PC-3 (cell line): ENCODE results near the gene DHX34. TPM values are rescaled to one million over a fixed set of nuclear protein-coding genes. Genes with fewer than 3 reads are reported as not detected.

Experiments
- ATAC-seq: fragments of 200-7000 bp; cut with Tn5 transposase; 2 replicates; pipeline ENCODE4 v1.9.1; 2020; ENCODE audit warnings: mild to moderate bottlenecking, moderate library complexity
- BruUV-seq: library from RNA; stranded (reverse); fragments of 400-500 nt; replicated peaks from 2 replicates; lab custom pipeline; 2021; lab: Mats Ljungman, UMichigan
- CTCF ChIA-PET: fragments of 300-600 bp; sonication (Branson Sonifier 250); formaldehyde crosslinking; loops from one replicate; lab custom pipeline; 2022; ENCODE audit warnings: antibody characterized with exemption; lab: Charles Lee
- POLR2A ChIA-PET: fragments of 300-600 bp; sonication (Branson Sonifier 250); formaldehyde crosslinking; loops from one replicate; lab custom pipeline; 2022; ENCODE audit warnings: antibody characterized with exemption; ENCODE audit not compliant: unreplicated experiment; lab: Charles Lee
- DNase-seq: peaks from one replicate; pipeline ENCODE4 v3.0.0-alpha.2; 2015
- H2AFZ ChIP-seq: fragments of 300-600 bp; sonication (generic); 2 replicates; pipeline ENCODE4 v1.6.0; 2016; ENCODE audit warnings: antibody characterized with exemption, low read length
- H3F3A ChIP-seq: fragments of 300-600 bp; sonication (generic); one replicate; pipeline ENCODE4 v1.6.0; 2017; ENCODE audit warnings: antibody characterized with exemption, low read length, control low read depth, mild to moderate bottlenecking; ENCODE audit not compliant: unreplicated experiment
- H3K27ac ChIP-seq: fragments of 300-600 bp; sonication (generic); 2 replicates; pipeline ENCODE4 v1.5.1; 2016; ENCODE audit warnings: mild to moderate bottlenecking, low read length
- H3K27me3 ChIP-seq: fragments of 300-600 bp; sonication (generic); 2 replicates; pipeline ENCODE4 v1.6.1; 2016; ENCODE audit warnings: low read length, mixed read lengths
- H3K36me3 ChIP-seq: fragments of 300-600 bp; sonication (generic); 2 replicates; pipeline ENCODE4 v1.6.1; 2016; ENCODE audit warnings: low read depth, mixed run types, low read length, mixed read lengths
- H3K4me1 ChIP-seq: fragments of 300-600 bp; sonication (generic); 2 replicates; pipeline ENCODE4 v1.5.1; 2016; ENCODE audit warnings: low read length; ENCODE audit not compliant: insufficient read depth
- H3K4me2 ChIP-seq: fragments of 300-600 bp; sonication (generic); 2 replicates; pipeline ENCODE4 v1.6.0; 2016; ENCODE audit warnings: low read length
- H3K4me3 ChIP-seq: fragments of 300-600 bp; sonication (generic); 2 replicates; pipeline ENCODE4 v1.5.1; 2016; ENCODE audit warnings: mild to moderate bottlenecking, low read length, mixed read lengths
- H3K79me2 ChIP-seq: fragments of 300-600 bp; sonication (generic); 2 replicates; pipeline ENCODE4 v1.6.1; 2017; ENCODE audit warnings: low read length, mixed read lengths
- H3K9ac ChIP-seq: fragments of 300-600 bp; sonication (generic); 2 replicates; pipeline ENCODE4 v1.6.0; 2016; ENCODE audit warnings: mild to moderate bottlenecking, low read length
- H3K9me2 ChIP-seq: fragments of 300-600 bp; sonication (generic); replicated peaks from 2 replicates; pipeline ENCODE4 v1.6.1; 2016; ENCODE audit warnings: mixed run types, low read length, mixed read lengths
- H3K9me3 ChIP-seq: fragments of 300-600 bp; sonication (generic); 2 replicates; pipeline ENCODE4 v1.6.1; 2016; ENCODE audit warnings: low read length, mixed read lengths
- H4K20me1 ChIP-seq: fragments of 300-600 bp; sonication (generic); 2 replicates; pipeline ENCODE4 v1.6.1; 2016; ENCODE audit warnings: low read length, mixed read lengths
- CTCF ChIP-seq: fragments of 300-600 bp; sonication (generic); conservative IDR thresholded peaks from 2 replicates; pipeline ENCODE4 v1.5.1; 2017; ENCODE audit warnings: antibody characterized with exemption, low read depth, mild to moderate bottlenecking, low read length
- EZH2 ChIP-seq: fragments of 300-600 bp; sonication (generic); IDR thresholded peaks from one replicate; pipeline ENCODE4 v1.6.1; 2017; ENCODE audit warnings: antibody characterized with exemption, mild to moderate bottlenecking, low read length; ENCODE audit not compliant: unreplicated experiment
- EZH2phosphoT487 ChIP-seq: fragments of 300-600 bp; sonication (generic); IDR thresholded peaks from 2 replicates; pipeline ENCODE4 v1.6.1; 2018; ENCODE audit warnings: mild to moderate bottlenecking, antibody characterized with exemption, low read length, borderline replicate concordance
- intact Hi-C: fragments of 100-400 bp; cut with micrococcal nuclease; formaldehyde crosslinking; loops from 2 replicates; pipeline ENCODE4 v1.9.0; 2023
- total RNA-seq: library from RNA; depleted of rRNA; stranded (reverse); fragments of >200 nt; gene quantifications from 2 replicates; pipeline ENCODE4 v1.2.3, GENCODE V29; 2014

The DHX34 gene
- total RNA-seq, 1 experiment from 2014 or later: 28.3 TPM

- no peaks in the 10 kb centered on the region for H3F3A ChIP-seq
- no peaks in the 10 kb centered on the region for H3K79me2 ChIP-seq
- no peak overlapping the region for H3K4me2 ChIP-seq
- H4K20me1 ChIP-seq: no peaks in the 10 kb centered on the region
- no peak overlapping the region for H3K9ac ChIP-seq
- POLR2A ChIA-PET: no interaction called here
- no peaks in the 10 kb centered on the region for H3K36me3 ChIP-seq
- H3K27me3 ChIP-seq: peaks cover 37% of the 10 kb centered on the region
- intact Hi-C loops: no loop called here
- H3K4me3 ChIP-seq: no peak overlapping the region
- H3K27ac ChIP-seq: no peak overlapping the region
- H3K9me3 ChIP-seq: no peaks in the 10 kb centered on the region
- H3K4me1 ChIP-seq: no peaks in the 10 kb centered on the region
- no peak for TF ChIP-seq EZH2phosphoT487
- TF ChIP-seq EZH2: no peak
- TF ChIP-seq CTCF: no peak
- BruUV-seq: no TSS peak
- no peak for ATAC-seq
- H3K9me2 ChIP-seq: no peaks in the 10 kb centered on the region
- H2AFZ ChIP-seq: no peak overlapping the region
- no peak for DNase-seq
- CTCF ChIA-PET: no interaction called here
Measured at GRCh38 chr19:47416643-47416985, 67.5 kb downstream of the DHX34 start.

DNA sequence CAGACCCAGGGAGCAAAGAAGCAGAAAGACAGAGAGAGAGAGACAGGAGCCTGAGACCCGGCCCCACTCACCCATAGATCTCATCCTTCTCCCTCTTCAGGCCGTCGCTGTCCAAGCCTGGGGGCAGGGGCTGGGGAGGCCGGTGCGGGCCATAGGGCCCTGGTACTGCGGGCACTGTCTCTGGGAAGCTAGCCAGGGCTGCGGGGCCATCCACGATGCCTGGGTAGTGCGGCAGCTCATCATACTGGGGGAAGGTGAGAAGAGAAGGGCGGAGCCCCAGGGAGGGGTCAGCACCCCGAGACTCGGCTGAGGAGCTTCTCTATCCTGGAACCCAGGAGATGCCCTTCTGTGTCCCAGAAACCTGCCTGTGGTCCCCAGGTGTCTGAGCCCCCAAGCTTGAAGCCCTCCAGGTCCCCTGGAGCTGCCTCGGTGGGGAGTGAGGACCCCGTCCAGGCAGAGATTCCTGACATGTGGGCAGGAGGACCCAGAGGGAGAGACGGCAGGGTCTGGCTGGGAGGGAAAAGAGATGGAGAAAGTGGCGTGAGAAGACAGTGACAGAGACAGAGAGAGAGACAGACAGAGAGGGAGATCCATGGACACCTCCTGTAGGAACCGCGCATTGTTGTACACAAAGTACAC lies 68.1 kb downstream of the DHX34 start:
- TF ChIP-seq EZH2 (no peak), EZH2phosphoT487 (no peak), CTCF (no peak)
- no peaks in the 10 kb centered on the region for H3K4me1 ChIP-seq
- BruUV-seq: no TSS peak
- ChIA-PET POLR2A (no interaction called here), CTCF (no interaction called here)
- H3K9ac ChIP-seq: no peak overlapping the region
- no peak overlapping the region for H3K27ac ChIP-seq
- H4K20me1 ChIP-seq: no peaks in the 10 kb centered on the region
- H3K4me2 ChIP-seq: no peak overlapping the region
- no peaks in the 10 kb centered on the region for H3K79me2 ChIP-seq
- no peak; the same call in 1 of the 2 replicates for ATAC-seq
- H2AFZ ChIP-seq: no peak overlapping the region
- no peaks in the 10 kb centered on the region for H3K9me2 ChIP-seq
- intact Hi-C loops: no loop called here
- no peak overlapping the region for H3K4me3 ChIP-seq
- no peaks in the 10 kb centered on the region for H3F3A ChIP-seq
- H3K36me3 ChIP-seq: no peaks in the 10 kb centered on the region
- no peak for DNase-seq
- H3K9me3 ChIP-seq: no peaks in the 10 kb centered on the region
- peaks cover 42% of the 10 kb centered on the region for H3K27me3 ChIP-seq

DNA sequence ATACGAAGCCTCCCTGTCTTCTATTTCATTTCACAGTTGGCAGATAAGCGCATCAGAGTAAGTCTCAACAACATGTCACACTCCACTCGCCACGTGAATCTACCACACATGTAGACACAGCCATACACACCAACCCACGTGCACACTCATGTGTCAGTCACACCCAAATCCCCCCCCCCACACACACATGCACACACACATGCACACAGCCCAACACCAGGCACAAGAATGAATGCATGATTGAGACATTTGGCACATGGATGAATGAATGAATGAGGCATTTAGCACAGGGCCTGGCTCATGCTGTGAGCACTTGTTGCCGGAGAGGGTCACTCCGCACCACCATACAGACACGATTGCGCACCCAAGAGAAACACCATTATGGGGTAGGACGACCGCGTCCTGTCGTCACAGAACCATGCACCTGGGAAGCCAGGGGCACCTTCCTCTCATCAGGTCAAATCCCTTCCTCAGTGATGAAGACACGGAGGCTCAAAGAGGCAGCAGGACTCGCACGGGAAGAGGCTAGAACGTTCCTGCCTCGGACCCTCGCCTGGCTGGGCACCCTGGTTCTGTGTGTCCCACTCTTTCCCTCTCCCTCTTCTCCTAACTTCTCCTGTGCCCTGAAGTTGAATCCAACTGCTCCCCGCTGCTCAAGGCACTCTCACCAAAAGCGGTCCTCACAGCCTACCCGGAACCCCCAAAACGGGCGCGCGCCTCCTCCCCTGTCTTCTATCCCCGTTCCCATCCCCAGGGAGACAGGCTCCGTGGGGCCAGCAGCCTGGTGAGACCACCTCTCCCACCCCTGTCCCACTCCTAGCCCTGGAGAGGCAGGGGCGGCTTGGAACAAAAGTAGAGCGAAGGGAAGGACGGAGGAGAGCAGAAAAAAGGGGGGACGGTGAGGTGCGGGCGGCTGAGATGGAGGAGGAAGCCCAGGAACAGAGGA lies 68.9 kb downstream of the DHX34 start:
- ATAC-seq (no peak), DNase-seq (no peak)
- H3K9me3 ChIP-seq: no peaks in the 10 kb centered on the region
- H3K79me2 ChIP-seq: no peaks in the 10 kb centered on the region
- H3K9me2 ChIP-seq: no peaks in the 10 kb centered on the region
- TF ChIP-seq EZH2 (no peak), CTCF (no peak), EZH2phosphoT487 (no peak)
- H3K36me3 ChIP-seq: no peaks in the 10 kb centered on the region
- no peak overlapping the region for H3K9ac ChIP-seq
- no peak overlapping the region for H3K27ac ChIP-seq
- H3K4me2 ChIP-seq: no peak overlapping the region
- H3K4me1 ChIP-seq: no peaks in the 10 kb centered on the region
- H3F3A ChIP-seq: no peaks in the 10 kb centered on the region
- H4K20me1 ChIP-seq: no peaks in the 10 kb centered on the region
- no TSS peak for BruUV-seq
- intact Hi-C loops: no loop called here
- peaks cover 50% of the 10 kb centered on the region for H3K27me3 ChIP-seq
- H2AFZ ChIP-seq: no peak overlapping the region
- H3K4me3 ChIP-seq: no peak overlapping the region
- ChIA-PET POLR2A (no interaction called here), CTCF (no interaction called here)
